Omental fat pad (tissue), 4 donors: ENCODE results near the gene GPRIN3. TPM values are rescaled to one million over a fixed set of nuclear protein-coding genes. Genes with fewer than 3 reads are reported as not detected.
A peak's percentile ranks its signal among the peaks of the same experiment; 100 is the strongest.
"Not testable (repeated sequence)": the region's sequence is repeated elsewhere in the genome, so short reads cannot be mapped to it uniquely, and the experiment has no call there.

ENCODE experiments used
- ATAC-seq: fragments of 150-250 bp; one replicate; pipeline ENCODE4 v1.9.1; 2016; ENCODE audit warnings: mild to moderate bottlenecking, moderate library complexity; ENCODE audit not compliant: low FRiP score
- DNase-seq: peaks from one replicate; pipeline ENCODE4 v3.0.0-alpha.2; 2019; ENCODE audit warnings: low spot score
- total RNA-seq, 4 donors: library from RNA; depleted of rRNA; stranded (reverse); fragments of >200 nt; gene quantifications; one replicate each; pipeline ENCODE4 v1.1.0, GENCODE V29; 2016
- TF ChIP-seq, protein P1 (sequence below), 3 donors: fragments of 450-650 bp; IDR thresholded peaks; one replicate each; pipeline ENCODE4 v1.5.1; 2016 to 2017; ENCODE audit warnings: antibody characterized with exemption in 3 of 3, mild to moderate bottlenecking in 3 of 3, moderate library complexity in 2 of 3

GPRIN3 gene
- total RNA-seq, 4 donors from 2014 or later: 3.3 to 19.3 (median 14.7) TPM

DNA sequence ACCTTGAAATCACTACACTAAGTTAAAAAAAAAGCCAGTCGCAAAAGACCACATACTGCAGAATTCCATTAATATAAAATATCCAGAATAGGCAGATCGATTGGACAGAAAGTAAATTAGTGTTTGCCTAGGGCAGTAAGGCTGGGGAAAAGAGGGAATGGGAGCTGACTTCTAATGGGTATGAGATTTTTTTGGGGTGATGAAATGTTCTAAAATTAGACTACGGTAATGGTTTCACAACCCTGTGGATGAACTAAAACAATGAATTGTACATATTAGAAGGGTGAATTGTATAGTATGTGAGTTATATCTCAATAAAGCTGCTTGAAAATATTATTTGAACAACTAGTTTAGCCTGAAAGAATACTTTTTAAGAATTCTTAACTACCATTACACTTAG, 6.7 kb upstream of the GPRIN3 start:
- DNase-seq (no peak), ATAC-seq (no peak)
- TF ChIP-seq, protein P1, sequence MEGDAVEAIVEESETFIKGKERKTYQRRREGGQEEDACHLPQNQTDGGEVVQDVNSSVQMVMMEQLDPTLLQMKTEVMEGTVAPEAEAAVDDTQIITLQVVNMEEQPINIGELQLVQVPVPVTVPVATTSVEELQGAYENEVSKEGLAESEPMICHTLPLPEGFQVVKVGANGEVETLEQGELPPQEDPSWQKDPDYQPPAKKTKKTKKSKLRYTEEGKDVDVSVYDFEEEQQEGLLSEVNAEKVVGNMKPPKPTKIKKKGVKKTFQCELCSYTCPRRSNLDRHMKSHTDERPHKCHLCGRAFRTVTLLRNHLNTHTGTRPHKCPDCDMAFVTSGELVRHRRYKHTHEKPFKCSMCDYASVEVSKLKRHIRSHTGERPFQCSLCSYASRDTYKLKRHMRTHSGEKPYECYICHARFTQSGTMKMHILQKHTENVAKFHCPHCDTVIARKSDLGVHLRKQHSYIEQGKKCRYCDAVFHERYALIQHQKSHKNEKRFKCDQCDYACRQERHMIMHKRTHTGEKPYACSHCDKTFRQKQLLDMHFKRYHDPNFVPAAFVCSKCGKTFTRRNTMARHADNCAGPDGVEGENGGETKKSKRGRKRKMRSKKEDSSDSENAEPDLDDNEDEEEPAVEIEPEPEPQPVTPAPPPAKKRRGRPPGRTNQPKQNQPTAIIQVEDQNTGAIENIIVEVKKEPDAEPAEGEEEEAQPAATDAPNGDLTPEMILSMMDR (IDR thresholded peaks at IDR 0.05): no peak

DNA sequence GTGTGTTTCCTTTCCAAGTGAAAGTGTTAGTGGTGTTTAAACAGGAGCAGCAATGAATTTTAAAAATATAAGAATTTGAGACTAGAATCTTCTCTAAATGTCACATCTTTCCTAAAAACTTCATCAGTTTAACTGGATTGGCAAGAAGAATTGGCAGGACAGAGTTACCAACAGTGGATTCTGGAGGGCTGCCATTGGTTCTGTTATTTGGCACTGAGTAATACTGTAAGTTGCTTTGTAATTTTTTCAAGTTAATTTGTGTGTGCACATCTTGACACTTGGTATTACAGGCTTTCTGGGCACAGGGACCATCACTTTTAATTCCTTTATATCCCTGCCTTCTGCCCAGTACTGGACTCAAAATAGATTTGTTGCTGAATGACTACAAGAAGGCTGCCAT, 4.5 kb upstream of the GPRIN3 start:
- ATAC-seq (no peak), DNase-seq (no peak)
- TF ChIP-seq, protein P1 (IDR thresholded peaks at IDR 0.05): no peak

DNA sequence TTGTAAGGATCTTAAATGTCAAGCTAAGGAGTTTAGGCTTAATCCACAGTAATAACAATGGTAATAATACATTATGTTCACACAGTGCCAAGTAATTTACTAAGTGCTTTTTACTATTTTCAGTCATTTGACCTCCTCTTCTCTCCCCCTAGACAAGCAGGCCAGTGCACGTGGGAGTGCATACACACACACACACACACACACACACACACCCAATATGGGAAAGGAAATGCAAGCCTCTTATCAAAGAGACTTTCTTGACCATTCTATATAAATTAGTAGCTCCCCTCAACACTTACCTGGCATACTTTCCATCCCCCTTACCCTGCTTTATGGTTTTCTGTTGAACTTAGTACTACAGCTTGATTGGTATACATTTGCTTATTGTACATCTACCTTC, 3.8 kb upstream of the GPRIN3 start:
- DNase-seq (no peak), ATAC-seq (no peak)
- TF ChIP-seq, protein P1 (IDR thresholded peaks at IDR 0.05): no peak

DNA sequence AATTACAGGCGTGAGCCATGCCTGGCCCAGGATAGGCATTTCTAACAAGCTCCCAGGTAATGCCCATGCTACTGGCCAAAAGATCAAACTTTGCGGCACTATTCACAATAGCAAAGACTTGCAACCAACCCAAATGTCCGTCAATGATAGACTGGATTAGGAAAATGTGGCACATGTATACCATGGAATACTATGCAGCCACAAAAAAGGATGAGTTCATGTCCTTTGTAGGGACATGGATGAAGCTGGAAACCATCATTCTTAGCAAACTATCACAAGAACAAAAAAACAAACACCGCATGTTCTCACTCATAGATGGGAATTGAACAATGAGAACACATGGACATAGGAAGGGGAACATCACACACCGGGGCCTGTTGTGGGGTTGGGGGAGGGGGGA, 1.6 kb upstream of the GPRIN3 start:
- not testable (repeated sequence) for ATAC-seq, DNase-seq

DNA sequence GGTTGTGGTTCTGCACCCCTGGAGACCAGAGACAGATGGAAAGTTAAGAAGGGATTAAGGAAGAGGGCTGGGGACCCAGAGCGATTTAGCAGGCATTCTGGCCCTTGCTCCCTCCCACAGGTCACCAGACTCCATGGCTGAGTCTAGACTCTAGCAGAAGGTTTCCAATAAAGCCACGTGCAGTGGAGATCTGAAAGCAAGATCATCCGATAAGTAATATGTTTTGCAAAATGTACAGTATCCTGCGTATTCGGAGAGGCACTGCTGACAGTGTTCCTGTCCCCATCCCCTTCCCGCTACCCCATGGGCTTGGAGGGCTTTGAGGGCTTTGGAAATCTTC, 531 bp upstream of the GPRIN3 start:
- ATAC-seq: peak; percentile 9
- DNase-seq: no peak
- TF ChIP-seq, protein P1 (IDR thresholded peaks at IDR 0.05): no peak

DNA sequence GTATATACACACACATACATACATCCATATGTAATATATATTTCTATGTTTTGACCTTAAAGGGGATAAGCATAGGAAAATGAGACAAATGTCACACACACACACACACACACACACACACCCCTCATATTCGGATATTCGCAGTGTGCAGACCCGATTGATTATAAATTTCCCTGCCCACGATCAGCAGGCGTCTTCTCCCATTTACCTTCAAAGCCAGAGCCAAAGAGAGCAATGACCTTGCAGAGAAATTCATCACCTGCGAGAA, 488 bp downstream of the GPRIN3 start:
- no peak for ATAC-seq
- TF ChIP-seq, protein P1 (IDR thresholded peaks at IDR 0.05): no peak

DNA sequence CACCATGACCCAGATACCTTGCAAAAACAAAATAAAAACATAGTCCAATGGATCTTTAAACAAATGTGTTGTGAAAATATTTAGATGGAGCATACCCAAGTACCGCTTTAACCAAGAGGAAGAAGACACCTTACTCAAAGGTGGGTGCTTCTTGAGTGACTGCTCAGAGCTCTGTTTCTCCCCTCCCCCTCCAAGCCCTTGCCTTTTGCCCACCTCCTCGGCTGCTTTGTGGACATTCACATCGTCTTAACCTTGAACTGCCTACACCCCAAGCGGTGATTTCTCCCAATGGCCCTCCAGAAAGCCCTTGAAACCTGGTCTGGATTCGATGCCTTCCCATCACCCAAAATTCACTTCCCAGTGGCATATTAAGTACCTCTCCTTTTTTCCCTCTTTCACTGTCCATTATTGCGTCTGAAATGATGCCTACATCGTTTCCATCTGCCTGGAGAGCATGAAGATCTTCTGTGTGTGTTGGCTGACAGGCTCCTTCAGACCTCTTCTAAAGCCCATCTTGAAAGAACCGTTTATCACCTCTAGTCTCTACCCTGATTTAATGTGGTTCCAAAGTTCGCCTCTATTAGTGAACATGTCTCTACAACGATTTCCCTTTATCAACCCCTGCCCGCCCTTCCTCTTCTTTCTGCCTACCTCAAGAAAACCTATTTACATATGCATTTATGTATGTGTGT, 968 bp downstream of the GPRIN3 start:
- ATAC-seq (no peak), DNase-seq (no peak)
- TF ChIP-seq, protein P1 (IDR thresholded peaks at IDR 0.05): no peak

More for the DNA sequence above, 488 bp downstream of the GPRIN3 start:
- no peak for DNase-seq
